Measurements from ENCODE around the gene FMR1. TPM values are rescaled to one million over a fixed set of nuclear protein-coding genes. Genes with fewer than 3 reads are reported as not detected.

The FMR1 gene
- total RNA-seq = 15.1 and 24.3 TPM in 2 replicates

GRCh38 chrX:147911192-147912022, at the start of gene FMR1:
TSS of gene FMR1 (plus strand) at chrX:147911919. CDS start at chrX:147912180, 261 bp downstream.

GRCh38 chrX:147981038-147981752, 69.5 kb downstream of the FMR1 start, which contains the start of gene FMR1NB:
TSS of gene FMR1NB (plus strand) at chrX:147981337. CDS start at chrX:147981403, 66 bp downstream.

Other genes with a start within 250 kb of the FMR1 start
- gene FMR1NB, start 69.4 kb downstream of the FMR1 start, total RNA-seq = not detected in 2 replicates

Measured in tracheal epithelial cell (primary cell).